ENCODE measurements around the gene PRTFDC1. TPM values are rescaled to one million over a fixed set of nuclear protein-coding genes. Genes with fewer than 3 reads are reported as not detected.

Gene PRTFDC1
- total RNA-seq, 2 donors from 2014 or later: 14.5 to 18.3 TPM

DNA sequence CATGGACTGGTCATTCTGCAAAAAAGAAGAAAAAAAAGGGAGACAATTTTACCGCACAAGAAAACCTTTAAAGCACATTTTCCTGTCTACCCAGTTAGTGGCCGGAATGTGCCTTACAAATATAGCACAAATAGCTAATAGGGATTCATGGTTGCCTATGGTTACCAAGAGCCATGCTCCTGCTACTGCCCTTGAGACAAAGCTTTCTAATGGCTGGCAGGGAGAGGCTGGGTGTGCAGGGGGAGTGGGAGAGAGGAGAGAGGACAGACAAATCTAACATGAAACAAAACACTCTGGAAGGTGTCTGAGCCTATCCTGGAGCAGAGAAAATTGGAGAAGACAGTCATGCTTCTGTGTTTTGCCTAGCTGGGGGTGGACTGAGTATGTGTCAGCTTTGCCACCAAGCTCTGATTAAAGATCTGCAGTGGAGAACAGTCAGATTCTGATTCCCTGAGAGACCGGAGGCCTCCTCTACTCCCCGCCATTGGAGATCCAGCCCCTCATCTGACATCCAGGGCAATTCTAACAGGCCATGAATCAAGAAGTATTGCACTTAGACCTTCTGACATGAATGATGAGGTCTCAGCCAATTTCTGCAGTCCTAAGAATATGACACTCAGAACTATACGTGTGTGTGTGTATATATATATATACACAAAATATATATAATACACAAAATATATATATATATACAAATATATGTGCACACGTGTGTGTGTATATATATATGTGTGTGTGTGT is 80.2 kb downstream of the PRTFDC1 start:
- H3K27ac ChIP-seq (ENCODE audit: low read depth, low read length): peak overlapping the region; percentile 99
- Mint-ChIP-seq H3K27ac (no peak overlapping the region), H3K36me3 (ENCODE audit: low read depth) (peaks cover 4% of the 10 kb centered on the region), H3K4me3 (no peak overlapping the region), H3K4me1 (peaks cover 1% of the 10 kb centered on the region), H3K27me3 (ENCODE audit: insufficient read depth) (no peaks in the 10 kb centered on the region), H3K9me3 (no peaks in the 10 kb centered on the region)
- H3K27me3 ChIP-seq (ENCODE audit: control insufficient read depth, insufficient read depth, low read length, poor library complexity, severe bottlenecking): no peaks in the 10 kb centered on the region
- no peak for DNase-seq
- no peak overlapping the region for H3K9ac ChIP-seq (ENCODE audit: extremely low read depth, low read length, poor library complexity, severe bottlenecking)
- no peaks in the 10 kb centered on the region for H3K36me3 ChIP-seq (ENCODE audit: control insufficient read depth, insufficient read depth, low read length)
- no peaks in the 10 kb centered on the region for H3K4me1 ChIP-seq (ENCODE audit: control insufficient read depth, insufficient read depth, low read length)
- peaks cover 6% of the 10 kb centered on the region for H3K9me3 ChIP-seq (ENCODE audit: control insufficient read depth, low read length)
- no peak overlapping the region for H3K4me3 ChIP-seq (ENCODE audit: low read length)
- WGBS, 2 experiments (ENCODE audit: insufficient coverage in 1 of 2, insufficient read length in 1 of 2): 95% methylated on average over 4 of the region's 6 CpGs; no CpG with 5 or more reads in 1 of the 2 experiments
- TF ChIP-seq, protein P1, sequence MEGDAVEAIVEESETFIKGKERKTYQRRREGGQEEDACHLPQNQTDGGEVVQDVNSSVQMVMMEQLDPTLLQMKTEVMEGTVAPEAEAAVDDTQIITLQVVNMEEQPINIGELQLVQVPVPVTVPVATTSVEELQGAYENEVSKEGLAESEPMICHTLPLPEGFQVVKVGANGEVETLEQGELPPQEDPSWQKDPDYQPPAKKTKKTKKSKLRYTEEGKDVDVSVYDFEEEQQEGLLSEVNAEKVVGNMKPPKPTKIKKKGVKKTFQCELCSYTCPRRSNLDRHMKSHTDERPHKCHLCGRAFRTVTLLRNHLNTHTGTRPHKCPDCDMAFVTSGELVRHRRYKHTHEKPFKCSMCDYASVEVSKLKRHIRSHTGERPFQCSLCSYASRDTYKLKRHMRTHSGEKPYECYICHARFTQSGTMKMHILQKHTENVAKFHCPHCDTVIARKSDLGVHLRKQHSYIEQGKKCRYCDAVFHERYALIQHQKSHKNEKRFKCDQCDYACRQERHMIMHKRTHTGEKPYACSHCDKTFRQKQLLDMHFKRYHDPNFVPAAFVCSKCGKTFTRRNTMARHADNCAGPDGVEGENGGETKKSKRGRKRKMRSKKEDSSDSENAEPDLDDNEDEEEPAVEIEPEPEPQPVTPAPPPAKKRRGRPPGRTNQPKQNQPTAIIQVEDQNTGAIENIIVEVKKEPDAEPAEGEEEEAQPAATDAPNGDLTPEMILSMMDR (conservative IDR thresholded peaks at IDR 0.05): no peak

DNA sequence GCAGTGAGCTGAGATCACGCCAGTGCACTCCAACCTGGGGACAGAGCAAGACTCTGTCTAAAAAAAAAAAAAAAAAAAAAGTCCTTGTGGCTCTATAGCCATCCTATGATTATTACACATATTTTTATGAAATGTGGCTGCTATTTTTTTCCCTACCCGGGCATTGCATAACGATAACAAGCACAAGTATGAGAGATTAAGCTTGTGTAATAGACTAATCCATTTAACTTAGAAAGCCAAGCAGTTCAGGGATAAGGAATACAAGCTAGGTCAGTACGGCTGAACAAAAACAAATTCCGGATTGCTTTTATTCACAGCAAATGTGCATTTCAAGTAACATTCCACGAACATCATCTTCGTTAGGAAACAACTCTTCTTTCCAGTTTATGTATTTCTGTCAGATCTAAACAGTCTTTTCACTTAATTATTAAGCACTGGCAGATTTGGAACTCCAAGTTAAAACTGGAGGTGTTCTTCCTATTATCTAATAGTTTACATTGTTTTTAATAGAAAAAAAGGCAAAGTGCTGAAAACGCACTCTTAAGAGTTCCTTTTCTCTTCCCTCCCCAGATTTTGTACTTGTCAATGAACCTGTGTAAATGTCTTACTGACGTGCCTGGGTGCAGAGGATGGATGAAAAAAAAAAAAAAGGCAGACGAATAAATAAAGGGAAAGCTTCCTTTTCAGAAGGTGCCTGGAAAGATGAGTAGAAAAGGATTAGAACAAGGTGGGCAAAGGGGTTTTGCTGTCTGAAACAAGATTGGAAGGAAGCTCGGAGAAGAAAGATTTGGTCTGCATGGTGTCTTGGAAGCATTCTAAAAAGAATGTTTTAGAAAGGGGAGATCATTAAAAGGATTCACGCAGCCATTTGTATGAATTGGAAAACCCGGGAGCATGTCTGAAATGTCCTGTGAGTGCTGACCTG is 81.1 kb downstream of the PRTFDC1 start:
- Histone ChIP-seq H3K36me3 (ENCODE audit: control insufficient read depth, insufficient read depth, low read length) (no peaks in the 10 kb centered on the region), H3K4me3 (ENCODE audit: low read length) (no peak overlapping the region), H3K27ac (ENCODE audit: low read depth, low read length) (peak overlapping the region; percentile 99), H3K27me3 (ENCODE audit: control insufficient read depth, insufficient read depth, low read length, poor library complexity, severe bottlenecking) (no peaks in the 10 kb centered on the region), H3K9me3 (ENCODE audit: control insufficient read depth, low read length) (peaks cover 6% of the 10 kb centered on the region), H3K4me1 (ENCODE audit: control insufficient read depth, insufficient read depth, low read length) (no peaks in the 10 kb centered on the region), H3K9ac (ENCODE audit: extremely low read depth, low read length, poor library complexity, severe bottlenecking) (no peak overlapping the region)
- TF ChIP-seq, protein P1 (conservative IDR thresholded peaks at IDR 0.05): no peak
- Mint-ChIP-seq H3K4me1 (peaks cover 2% of the 10 kb centered on the region), H3K27ac (no peak overlapping the region), H3K36me3 (ENCODE audit: low read depth) (peaks cover 4% of the 10 kb centered on the region), H3K27me3 (ENCODE audit: insufficient read depth) (no peaks in the 10 kb centered on the region), H3K9me3 (no peaks in the 10 kb centered on the region), H3K4me3 (no peak overlapping the region)
- 71 to 89% methylated on average over 7 to 12 of the region's 13 CpGs for WGBS, 2 experiments (ENCODE audit: insufficient coverage in 1 of 2, insufficient read length in 1 of 2)
- DNase-seq: no peak

DNA sequence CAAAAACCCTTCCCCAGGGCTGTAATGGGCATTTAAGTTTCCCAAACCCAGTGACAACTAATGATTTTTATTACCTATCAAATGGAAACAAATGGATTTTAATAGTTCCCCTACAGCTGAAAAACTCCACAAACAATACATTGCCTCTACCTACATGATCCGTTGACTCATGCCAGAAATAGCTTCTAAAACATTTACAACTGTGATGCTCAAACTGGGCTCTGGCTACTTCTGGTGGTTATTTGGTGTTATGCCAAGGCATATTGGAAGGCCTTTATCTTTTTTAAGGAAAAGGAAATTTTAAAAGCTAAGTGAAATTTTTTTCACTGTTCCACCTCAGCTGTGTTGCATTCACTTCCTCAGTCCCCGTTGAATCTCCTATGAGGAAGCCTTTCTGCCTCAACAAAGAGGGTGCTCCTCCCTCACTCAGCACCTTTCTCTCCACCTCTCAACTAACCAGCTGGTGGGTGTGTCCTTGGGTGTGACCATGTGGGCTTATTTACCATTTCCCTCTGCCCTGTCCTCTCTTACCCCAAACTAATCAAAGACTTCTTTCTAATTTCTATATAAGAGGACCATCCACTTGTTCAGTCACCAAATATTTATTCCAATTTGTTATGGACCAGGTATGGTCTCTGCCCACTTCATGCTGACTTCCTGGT is 82.9 kb downstream of the PRTFDC1 start:
- Histone ChIP-seq H3K9ac (ENCODE audit: extremely low read depth, low read length, poor library complexity, severe bottlenecking) (no peak overlapping the region), H3K4me3 (ENCODE audit: low read length) (no peak overlapping the region), H3K9me3 (ENCODE audit: control insufficient read depth, low read length) (no peaks in the 10 kb centered on the region), H3K27me3 (ENCODE audit: control insufficient read depth, insufficient read depth, low read length, poor library complexity, severe bottlenecking) (no peaks in the 10 kb centered on the region), H3K27ac (ENCODE audit: low read depth, low read length) (no peak overlapping the region), H3K36me3 (ENCODE audit: control insufficient read depth, insufficient read depth, low read length) (no peaks in the 10 kb centered on the region), H3K4me1 (ENCODE audit: control insufficient read depth, insufficient read depth, low read length) (no peaks in the 10 kb centered on the region)
- Mint-ChIP-seq H3K36me3 (ENCODE audit: low read depth) (peaks cover 4% of the 10 kb centered on the region), H3K27ac (no peak overlapping the region), H3K9me3 (no peaks in the 10 kb centered on the region), H3K27me3 (ENCODE audit: insufficient read depth) (no peaks in the 10 kb centered on the region), H3K4me1 (peaks cover 9% of the 10 kb centered on the region), H3K4me3 (no peak overlapping the region)
- 90% methylated on average over 2 of the region's 2 CpGs; no CpG with 5 or more reads in 1 of the 2 experiments for WGBS, 2 experiments (ENCODE audit: insufficient coverage in 1 of 2, insufficient read length in 1 of 2)
- no peak for DNase-seq
- TF ChIP-seq, protein P1 (conservative IDR thresholded peaks at IDR 0.05): no peak

All from endodermal cell (in vitro differentiated cells).